HG02571 (cell line): ENCODE results near the gene TCERG1L.
"Not testable (repeated sequence)": the region's sequence is repeated elsewhere in the genome, so short reads cannot be mapped to it uniquely, and the experiment has no call there.

ENCODE experiments used
- ATAC-seq: cut with Tn5 transposase; IDR thresholded peaks from one replicate; pipeline ENCODE4 v1.9.1; 2021; ENCODE audit warnings: mild to moderate bottlenecking, moderate library complexity; ENCODE audit not compliant: unreplicated experiment

The TCERG1L gene, protein sequence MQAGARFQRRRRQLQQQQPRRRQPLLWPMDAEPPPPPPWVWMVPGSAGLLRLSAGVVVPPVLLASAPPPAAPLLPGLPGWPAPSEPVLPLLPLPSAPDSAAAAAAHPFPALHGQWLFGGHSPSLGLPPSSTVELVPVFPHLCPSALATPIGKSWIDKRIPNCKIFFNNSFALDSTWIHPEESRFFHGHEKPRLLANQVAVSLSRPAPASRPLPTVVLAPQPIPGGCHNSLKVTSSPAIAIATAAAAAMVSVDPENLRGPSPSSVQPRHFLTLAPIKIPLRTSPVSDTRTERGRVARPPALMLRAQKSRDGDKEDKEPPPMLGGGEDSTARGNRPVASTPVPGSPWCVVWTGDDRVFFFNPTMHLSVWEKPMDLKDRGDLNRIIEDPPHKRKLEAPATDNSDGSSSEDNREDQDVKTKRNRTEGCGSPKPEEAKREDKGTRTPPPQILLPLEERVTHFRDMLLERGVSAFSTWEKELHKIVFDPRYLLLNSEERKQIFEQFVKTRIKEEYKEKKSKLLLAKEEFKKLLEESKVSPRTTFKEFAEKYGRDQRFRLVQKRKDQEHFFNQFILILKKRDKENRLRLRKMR

DNA sequence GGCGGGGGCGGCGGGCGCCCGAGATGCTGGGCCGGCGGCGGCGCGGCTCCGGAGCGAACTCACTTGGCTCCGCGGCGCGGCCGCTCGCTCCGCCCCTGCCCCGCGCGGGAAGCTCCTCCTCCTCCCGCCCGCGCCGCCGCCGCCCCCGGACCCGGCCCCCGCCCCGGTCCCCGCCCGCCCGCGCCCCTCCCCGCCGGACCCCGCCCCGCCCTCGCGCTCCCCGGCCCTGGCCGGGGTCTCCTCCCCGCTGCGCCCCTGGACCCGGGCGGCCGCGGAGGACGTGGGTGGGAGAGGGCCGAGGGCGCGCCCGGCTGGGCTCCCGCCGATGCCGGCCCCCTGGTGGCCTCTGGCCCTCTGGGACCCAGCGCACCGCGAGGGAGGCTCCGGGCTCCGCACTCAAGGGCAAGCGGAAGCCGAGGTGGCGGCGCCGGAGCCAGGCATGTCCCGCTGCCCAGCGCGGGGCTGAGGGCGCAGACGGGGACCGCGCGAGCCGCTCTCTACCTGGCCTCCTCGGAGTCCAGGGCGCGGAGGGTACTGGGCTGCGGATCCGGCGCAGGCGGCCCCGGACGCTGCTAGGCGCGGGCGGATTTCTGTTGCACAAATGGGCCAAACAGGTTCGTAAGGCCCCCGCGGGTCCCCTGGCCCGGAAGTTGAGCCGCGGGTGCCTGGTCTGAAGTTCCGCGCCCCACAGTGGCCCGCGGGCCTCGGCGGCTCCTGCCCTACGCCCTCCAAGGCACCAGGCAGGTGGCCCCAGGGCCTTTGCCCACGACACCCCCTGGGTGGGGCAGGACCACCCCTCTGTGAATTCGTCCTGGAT is at the start of gene TCERG1L:
TSS of gene TCERG1L (minus strand) at position 61 of the 817 bp plus-strand sequence. CDS start 86 bp downstream, outside the sequence.
- ATAC-seq, result no peak

GRCh38 chr10:131358741-131359442 is 47.4 kb upstream of the TCERG1L start:
- no peak for ATAC-seq

DNA sequence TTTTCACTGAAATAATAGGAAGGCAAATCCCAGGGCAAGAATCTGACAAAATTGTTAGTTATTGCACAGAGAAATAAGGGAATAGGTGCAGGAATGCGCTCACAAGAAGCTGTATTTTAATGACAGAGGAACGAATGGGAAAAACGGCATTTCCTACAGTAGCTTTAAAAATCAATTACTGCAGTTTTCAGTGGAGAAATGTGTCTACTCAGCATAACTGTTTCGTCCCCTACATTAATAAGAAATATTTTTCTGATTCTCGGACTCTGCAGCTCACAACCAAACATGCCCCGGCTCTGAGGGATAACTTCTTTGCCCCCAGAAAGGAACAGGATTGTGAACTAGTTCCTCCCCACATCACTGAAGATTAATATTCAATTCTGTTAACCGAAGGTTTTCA is 44.9 kb upstream of the TCERG1L start:
- ATAC-seq, result no peak

DNA sequence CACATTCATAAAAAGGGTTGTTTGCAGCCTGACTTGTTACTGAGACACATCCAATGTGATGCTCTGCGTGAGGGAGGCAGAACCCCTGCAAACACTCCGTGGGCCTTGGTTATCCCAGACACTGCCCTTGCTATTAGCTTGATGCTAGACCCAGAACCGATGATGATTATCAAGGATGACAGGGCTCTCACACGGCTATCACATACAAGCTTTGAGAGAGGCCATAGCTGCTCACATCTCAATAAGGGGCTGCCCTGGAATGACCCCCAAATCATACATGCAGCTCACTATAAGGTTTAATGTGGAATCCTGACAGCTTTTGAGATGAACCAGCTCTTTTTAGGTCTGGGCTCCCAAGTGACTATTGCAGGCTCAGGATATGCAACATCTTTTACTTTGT is 44.4 kb upstream of the TCERG1L start:
- no peak for ATAC-seq

DNA sequence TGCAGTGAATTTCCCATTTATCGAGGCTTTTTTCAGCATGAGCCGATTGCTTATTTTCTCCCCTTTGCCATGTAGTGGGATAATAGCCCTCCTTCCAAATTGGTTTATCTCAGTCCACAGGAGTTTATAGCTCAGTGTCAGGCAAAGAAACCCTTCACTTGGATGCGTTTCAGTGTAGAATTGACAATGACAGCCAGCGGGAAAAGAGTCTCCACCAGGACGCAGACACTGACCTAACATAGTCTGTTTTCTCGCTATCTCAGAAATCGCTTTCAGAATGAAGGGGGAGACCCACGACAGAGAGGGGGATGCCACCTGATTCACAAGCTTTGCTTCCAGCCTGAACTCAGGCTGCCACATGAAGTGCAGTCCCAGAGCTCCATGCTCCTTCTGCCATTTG is 43.5 kb upstream of the TCERG1L start:
- ATAC-seq, result no peak

DNA sequence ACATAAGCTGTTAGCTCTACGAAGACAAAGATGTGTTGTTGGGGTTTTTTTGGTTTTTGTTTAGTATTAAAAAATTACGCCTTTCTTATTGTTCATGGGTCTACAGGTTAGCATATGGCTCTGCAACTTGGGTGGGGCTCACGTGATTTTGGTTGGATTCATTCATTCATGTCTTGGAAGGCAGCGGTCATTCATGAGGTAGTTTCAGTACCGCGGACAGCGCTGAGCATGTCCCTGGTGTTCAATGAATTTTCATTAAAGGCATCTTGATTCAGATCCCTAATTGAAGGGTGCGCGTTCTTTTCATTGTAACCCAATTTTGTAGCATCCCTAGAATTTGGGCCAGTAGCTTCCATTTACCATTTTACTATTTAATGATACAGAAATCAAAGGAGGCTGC is 42.9 kb upstream of the TCERG1L start:
- no peak for ATAC-seq

GRCh38 chr10:131352765-131353290 is 41.3 kb upstream of the TCERG1L start:
- ATAC-seq, result no peak

DNA sequence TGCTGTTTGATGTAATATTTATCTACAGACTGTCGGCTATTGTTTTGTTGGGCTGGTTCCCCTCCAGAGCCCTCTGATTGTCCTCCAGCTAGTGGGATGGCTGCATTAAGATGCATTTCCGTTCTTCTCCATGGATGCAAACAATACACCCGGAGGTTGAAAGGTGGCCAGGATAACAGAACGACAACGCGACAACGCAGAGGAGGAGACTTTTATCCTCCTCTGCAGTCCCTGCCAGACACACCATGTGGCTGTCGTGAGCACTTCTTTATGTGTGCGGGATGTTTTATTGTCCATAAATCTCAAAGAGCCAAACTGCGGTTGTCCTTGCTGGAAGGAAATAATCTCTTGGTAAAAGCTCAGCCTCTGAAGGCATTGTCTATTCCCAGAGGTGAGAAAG is 39.1 kb upstream of the TCERG1L start:
- ATAC-seq, result no peak

- no peak for ATAC-seq
Measured at GRCh38 chr10:131350245-131350644, 38.7 kb upstream of the TCERG1L start.

- no peak for ATAC-seq
Measured at GRCh38 chr10:131346456-131346855, 34.9 kb upstream of the TCERG1L start.

- no peak for ATAC-seq
Measured at GRCh38 chr10:131345691-131346090, 34.2 kb upstream of the TCERG1L start.

- ATAC-seq, result no peak
Measured at GRCh38 chr10:131344747-131345146, 33.2 kb upstream of the TCERG1L start.

DNA sequence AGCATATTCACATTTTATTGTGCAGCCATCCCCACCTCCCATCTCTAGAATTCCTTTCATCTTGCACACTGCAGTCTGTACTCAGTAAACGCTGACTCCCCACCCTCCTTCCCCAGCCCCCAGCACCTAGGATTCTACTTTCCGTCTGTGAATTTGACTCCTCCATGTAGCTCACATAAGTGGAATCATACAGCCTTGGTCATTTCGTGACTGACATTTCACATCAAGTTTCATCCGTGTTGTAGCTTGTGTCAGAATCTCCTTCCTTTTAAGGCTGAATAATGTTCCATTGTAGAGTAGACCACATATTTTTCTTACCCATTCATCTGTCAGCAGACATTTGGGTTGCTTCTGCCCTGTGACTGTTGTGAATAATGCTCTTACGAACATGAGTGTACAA is 26.2 kb upstream of the TCERG1L start:
- ATAC-seq, result no peak

DNA sequence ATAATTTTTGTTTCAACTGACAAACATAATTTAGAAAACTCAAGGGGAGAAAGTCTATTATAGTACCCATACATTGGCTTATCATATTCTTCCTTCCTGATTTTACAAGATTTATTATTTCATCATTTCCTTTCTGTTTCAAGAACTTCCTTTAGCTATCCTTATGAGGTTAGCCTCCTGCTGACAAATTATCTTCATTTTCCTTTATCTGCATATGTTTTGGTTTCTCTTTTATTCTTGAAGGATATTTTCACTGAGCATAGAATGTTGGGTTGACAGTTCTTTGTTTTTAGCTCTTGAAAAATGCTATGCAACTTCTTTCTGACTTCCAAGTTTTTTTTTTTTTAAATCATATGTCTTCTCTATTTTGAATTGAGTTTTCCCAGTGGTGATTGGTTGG is 21.3 kb upstream of the TCERG1L start:
- ATAC-seq, result no peak

DNA sequence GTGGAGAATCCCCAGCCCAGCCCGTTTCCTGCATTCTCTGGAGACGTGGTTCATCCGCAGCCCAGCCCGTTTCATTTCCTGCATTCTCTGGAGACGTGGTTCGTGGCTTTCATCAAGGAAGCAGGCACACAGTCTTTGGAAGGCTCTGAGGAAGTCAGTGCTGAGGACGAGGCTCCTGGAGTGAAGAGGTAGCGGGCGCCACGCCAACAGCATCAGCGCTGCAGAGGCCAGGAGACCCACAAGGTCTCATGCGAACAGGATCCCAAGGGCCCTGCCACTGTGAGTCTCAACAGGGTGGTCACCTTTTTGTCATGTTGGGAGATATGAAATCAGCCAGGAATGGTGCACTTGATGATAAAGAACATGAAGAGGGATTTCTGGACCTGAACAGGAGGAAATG is 12.4 kb upstream of the TCERG1L start:
- no peak for ATAC-seq

GRCh38 chr10:131323025-131323424 is 11.5 kb upstream of the TCERG1L start:
- no peak for ATAC-seq

DNA sequence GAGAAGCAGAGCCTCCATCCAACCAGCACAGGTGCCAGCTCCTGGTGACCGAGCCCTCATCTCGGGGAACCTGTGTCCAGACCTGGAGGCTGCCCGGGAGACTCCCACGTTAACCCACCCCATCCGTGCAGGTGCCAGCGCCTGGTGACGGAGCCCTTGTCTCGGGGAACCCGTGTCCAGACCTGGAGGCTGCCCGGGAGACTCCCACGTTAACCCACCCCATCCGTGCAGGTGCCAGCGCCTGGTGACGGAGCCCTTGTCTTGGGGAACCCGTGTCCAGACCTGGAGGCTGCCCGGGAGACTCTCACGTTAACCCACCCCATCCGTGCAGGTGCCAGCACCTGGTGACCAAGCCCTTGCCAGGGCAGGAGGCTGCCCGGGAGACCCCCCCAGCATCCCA is 11.1 kb upstream of the TCERG1L start:
- not testable (repeated sequence) for ATAC-seq

GRCh38 chr10:131320860-131321604 is 9.5 kb upstream of the TCERG1L start:
- ATAC-seq, result no peak

DNA sequence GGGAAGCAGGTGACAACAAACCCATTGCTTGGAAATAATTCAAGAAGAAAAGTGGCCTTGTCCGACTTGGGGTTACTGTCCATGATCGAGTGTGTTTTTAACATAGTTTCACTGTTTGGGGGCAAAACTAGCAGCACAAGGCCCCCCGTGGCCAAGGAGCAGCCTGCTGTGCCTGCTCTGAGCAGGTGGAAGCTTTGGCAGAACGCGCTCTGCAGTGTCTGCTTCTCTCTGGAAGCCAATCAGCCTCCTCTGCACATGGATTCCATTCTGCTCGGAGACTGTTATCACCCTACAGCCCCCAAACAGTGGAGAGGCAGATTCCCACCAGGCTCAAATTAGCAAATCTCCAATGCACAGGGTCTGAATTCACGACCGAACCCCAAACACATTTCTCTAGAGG is 7.3 kb upstream of the TCERG1L start:
- ATAC-seq, result no peak

- ATAC-seq, result no peak
Measured at GRCh38 chr10:131318291-131318690, 6.8 kb upstream of the TCERG1L start.
